GM12878 (cell line): ENCODE data around the gene PRX. TPM values are rescaled to one million over a fixed set of nuclear protein-coding genes. Genes with fewer than 3 reads are reported as not detected.

Experiments used
- CREB1 ChIP-seq: IDR thresholded peaks from 2 replicates; pipeline ENCODE4 v1.6.1; 2012; ENCODE audit warnings: low read depth, mild to moderate bottlenecking, inconsistent platforms
- EP300 ChIP-seq, 2 experiments: fragments of 150-350 bp in 1 of 2; IDR thresholded peaks; 2 replicates each; pipeline ENCODE4 v1.6.1; 2011 to 2012; ENCODE audit warnings: low read depth in 2 of 2, low read length in 2 of 2, borderline replicate concordance in 1 of 2, improper control_type of control experiment in 1 of 2, inconsistent platforms in 1 of 2; ENCODE audit not compliant: control insufficient read depth in 1 of 2
- HDAC2 ChIP-seq: fragments of 200-600 bp; sonication (generic); IDR thresholded peaks from 2 replicates; pipeline ENCODE4 v1.6.1; 2017
- HDGF ChIP-seq: fragments of 450-650 bp; IDR thresholded peaks from 2 replicates; pipeline ENCODE4 v1.6.1; 2016; ENCODE audit warnings: antibody characterized with exemption
- KLF5 ChIP-seq: fragments of 450-650 bp; IDR thresholded peaks from 2 replicates; pipeline ENCODE4 v1.6.1; 2014; ENCODE audit warnings: mild to moderate bottlenecking; ENCODE audit not compliant: partially characterized antibody
- LARP7 ChIP-seq: fragments of 450-650 bp; IDR thresholded peaks from 2 replicates; pipeline ENCODE4 v1.6.1; 2017; ENCODE audit warnings: mild to moderate bottlenecking
- MTA2 ChIP-seq: fragments of 450-650 bp; IDR thresholded peaks from 2 replicates; pipeline ENCODE4 v1.6.1; 2016; ENCODE audit warnings: low read depth, mild to moderate bottlenecking, moderate library complexity
- MYB ChIP-seq: fragments of 150-350 bp; IDR thresholded peaks from 2 replicates; pipeline ENCODE4 v1.6.1; 2014; ENCODE audit warnings: mild to moderate bottlenecking, low read depth, low read length, borderline replicate concordance
- NFYA ChIP-seq: IDR thresholded peaks from 2 replicates; pipeline ENCODE4 v1.6.1; 2011; ENCODE audit warnings: low read depth, mild to moderate bottlenecking, low read length, improper control_type of control experiment, borderline replicate concordance
- NFYB ChIP-seq: IDR thresholded peaks from 2 replicates; pipeline ENCODE4 v1.6.1; 2011; ENCODE audit warnings: low read depth, mild to moderate bottlenecking, low read length, improper control_type of control experiment, moderate library complexity; ENCODE audit not compliant: insufficient read depth
- NR2C2 ChIP-seq: IDR thresholded peaks from 2 replicates; pipeline ENCODE4 v1.6.1; 2011; ENCODE audit warnings: borderline replicate concordance, low read depth; ENCODE audit not compliant: control insufficient read depth, insufficient read length
- NR2F1 ChIP-seq: fragments of 450-650 bp; conservative IDR thresholded peaks from 2 replicates; pipeline ENCODE4 v1.6.1; 2017; ENCODE audit warnings: mild to moderate bottlenecking
- PAX5 ChIP-seq: IDR thresholded peaks from 2 replicates; pipeline ENCODE4 v1.6.1; 2011; ENCODE audit warnings: low read depth, low read length, borderline replicate concordance
- POLR2A ChIP-seq: IDR thresholded peaks from 2 replicates; pipeline ENCODE4 v1.6.1; 2011; ENCODE audit warnings: low read depth, mild to moderate bottlenecking, low read length
- POLR2AphosphoS2 ChIP-seq: IDR thresholded peaks from 2 replicates; pipeline ENCODE4 v1.6.1; 2011; ENCODE audit warnings: low read depth, mild to moderate bottlenecking, low read length, improper control_type of control experiment, moderate library complexity
- RUNX3 ChIP-seq: IDR thresholded peaks from 2 replicates; pipeline ENCODE4 v1.6.1; 2012; ENCODE audit warnings: low read length, inconsistent platforms
- SIN3A ChIP-seq: IDR thresholded peaks from 2 replicates; pipeline ENCODE4 v1.6.1; 2012; ENCODE audit warnings: low read depth, low read length, improper control_type of control experiment
- SIX5 ChIP-seq: IDR thresholded peaks from 2 replicates; pipeline ENCODE4 v1.6.1; 2011; ENCODE audit warnings: mild to moderate bottlenecking, low read depth, low read length, moderate library complexity; ENCODE audit not compliant: severe bottlenecking
- SMAD1 ChIP-seq: fragments of 450-650 bp; IDR thresholded peaks from 2 replicates; pipeline ENCODE4 v1.6.1; 2018; ENCODE audit warnings: mild to moderate bottlenecking, low read depth; ENCODE audit not compliant: partially characterized antibody
- SREBF1 ChIP-seq: IDR thresholded peaks from 2 replicates; pipeline ENCODE4 v1.6.1; 2012; ENCODE audit warnings: mild to moderate bottlenecking, low read length
- TCF12 ChIP-seq: IDR thresholded peaks from 2 replicates; pipeline ENCODE4 v1.6.1; 2011; ENCODE audit warnings: low read depth, mild to moderate bottlenecking, low read length
- polyA plus RNA-seq, 11 experiments: library from polyadenylated mRNA; depleted of rRNA in 4 of 11; unstranded in 6 of 11; stranded (reverse) in 5 of 11; fragments of >200 nt; fragmentation: Nextera tagmentation in 4 of 11; fragmentation: Illumina TruSeq in 1 of 11; extraction: Ambion mirVana in 4 of 11; extraction: Trizol in 1 of 11; gene quantifications; 1 replicate in 1 of 11; 2 replicates in 10 of 11; pipeline versions ENCODE4 v1.2.1 to v1.2.3, GENCODE V29; 2011 to 2016; ENCODE audit warnings: inconsistent platforms in 2 of 11, missing spikeins in 2 of 11, low read depth in 1 of 11
- total RNA-seq, 4 experiments: library from RNA; depleted of rRNA in 3 of 4; stranded (reverse); fragments of >200 nt in 3 of 4; fragmentation: Illumina TruSeq in 1 of 4; extraction: Trizol in 1 of 4; gene quantifications; 2 replicates each; pipeline versions ENCODE4 v1.2.1 to v1.2.3, GENCODE V29; 2013 to 2021
- TF ChIP-seq, protein P1 (sequence below): fragments of 150-350 bp; IDR thresholded peaks from 2 replicates; pipeline ENCODE4 v1.6.1; 2016; ENCODE audit warnings: low read depth, low read length
- TF ChIP-seq, protein P2 (sequence below): fragments of 450-650 bp; IDR thresholded peaks from 2 replicates; pipeline ENCODE4 v1.6.1; 2018; ENCODE audit warnings: mild to moderate bottlenecking, low read depth, moderate library complexity; ENCODE audit not compliant: partially characterized antibody
- TF ChIP-seq, protein P3 (sequence below): fragments of 450-650 bp; IDR thresholded peaks from 2 replicates; pipeline ENCODE4 v1.6.1; 2016; ENCODE audit warnings: mild to moderate bottlenecking

The PRX gene
- total and polyA plus RNA-seq, 10 of the 15 experiments (the other 5 are each of a cell fraction or from before 2014, with no cell fraction given): 0.02 to 1.4 (median 0.54) TPM; not detected in 1

DNA sequence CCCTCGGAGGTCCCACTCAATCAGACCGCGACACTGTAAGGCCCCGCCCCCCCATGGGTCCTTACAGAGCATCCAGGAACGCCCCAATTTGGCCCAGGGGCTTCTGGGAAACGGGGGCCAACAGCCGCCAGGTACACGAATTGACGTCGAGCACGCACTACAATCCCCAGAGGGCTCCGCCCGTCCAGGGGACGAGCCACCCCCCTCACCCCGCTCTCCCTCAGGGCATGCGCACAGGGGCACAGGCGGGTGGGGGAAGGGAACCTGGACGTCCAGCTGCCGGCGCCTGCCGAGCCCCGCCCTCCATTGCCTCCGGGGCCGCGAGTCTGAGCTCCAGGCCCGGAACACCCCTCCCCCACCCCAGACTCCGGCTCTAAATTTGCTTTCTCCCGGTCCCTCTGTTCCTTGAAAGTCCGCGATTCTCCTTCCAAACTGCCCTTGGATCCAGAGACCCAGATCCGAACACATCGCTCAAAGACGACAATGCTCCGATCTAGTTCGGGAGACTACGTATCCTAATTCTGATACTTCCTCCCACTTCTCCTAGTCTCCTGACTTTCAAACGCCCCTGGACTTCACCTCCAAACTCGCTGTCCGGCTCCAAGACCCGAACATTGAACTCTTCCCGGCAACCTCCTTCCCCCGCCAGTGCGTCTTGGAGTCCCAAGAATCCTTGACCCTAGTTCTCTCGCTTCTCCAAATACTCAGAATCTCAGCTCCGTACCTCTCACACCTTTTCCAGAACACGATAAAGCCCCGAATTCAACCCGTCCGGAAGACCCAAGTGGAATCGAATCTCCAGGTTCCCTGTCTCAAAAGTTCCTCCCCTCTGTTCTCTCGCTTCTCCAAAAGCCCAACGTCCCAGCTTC lies 30.2 kb upstream of the PRX start (continued):
- TF ChIP-seq NFYA (no peak), SIX5 (peak; percentile 89), SMAD1 (no peak), MTA2 (0 out of 2 replicates have a peak, but pooled peaks have one; percentile 7), HDGF (peak; percentile 92), RUNX3 (no peak), POLR2AphosphoS2 (peak; percentile 35; the same call in 1 of the 2 replicates), TCF12 (peak; percentile 98), SREBF1 (0 out of 2 replicates have a peak, but pooled peaks have one; percentile 38), SIN3A (peak; percentile 23; the same call in 1 of the 2 replicates), PAX5 (peak; percentile 60; the same call in 1 of the 2 replicates), MYB (no peak), LARP7 (0 out of 2 replicates have a peak, but pooled peaks have one; percentile 37), CREB1 (peak; percentile 95), NR2C2 (no peak), NR2F1 (no peak), POLR2A (peak; percentile 87), EP300 (IDR thresholded peaks at IDR 0.05; ENCODE audit: borderline replicate concordance in 1 of 2, control insufficient read depth in 1 of 2, low read depth in 2 of 2, low read length in 2 of 2) (0 out of 4 replicates have a peak, but pooled peaks of 1 of the 2 experiments have one; percentile 44), HDAC2 (no peak), NFYB (peak; percentile 33; the same call in 1 of the 2 replicates), KLF5 (no peak)
- TF ChIP-seq, protein P1, sequence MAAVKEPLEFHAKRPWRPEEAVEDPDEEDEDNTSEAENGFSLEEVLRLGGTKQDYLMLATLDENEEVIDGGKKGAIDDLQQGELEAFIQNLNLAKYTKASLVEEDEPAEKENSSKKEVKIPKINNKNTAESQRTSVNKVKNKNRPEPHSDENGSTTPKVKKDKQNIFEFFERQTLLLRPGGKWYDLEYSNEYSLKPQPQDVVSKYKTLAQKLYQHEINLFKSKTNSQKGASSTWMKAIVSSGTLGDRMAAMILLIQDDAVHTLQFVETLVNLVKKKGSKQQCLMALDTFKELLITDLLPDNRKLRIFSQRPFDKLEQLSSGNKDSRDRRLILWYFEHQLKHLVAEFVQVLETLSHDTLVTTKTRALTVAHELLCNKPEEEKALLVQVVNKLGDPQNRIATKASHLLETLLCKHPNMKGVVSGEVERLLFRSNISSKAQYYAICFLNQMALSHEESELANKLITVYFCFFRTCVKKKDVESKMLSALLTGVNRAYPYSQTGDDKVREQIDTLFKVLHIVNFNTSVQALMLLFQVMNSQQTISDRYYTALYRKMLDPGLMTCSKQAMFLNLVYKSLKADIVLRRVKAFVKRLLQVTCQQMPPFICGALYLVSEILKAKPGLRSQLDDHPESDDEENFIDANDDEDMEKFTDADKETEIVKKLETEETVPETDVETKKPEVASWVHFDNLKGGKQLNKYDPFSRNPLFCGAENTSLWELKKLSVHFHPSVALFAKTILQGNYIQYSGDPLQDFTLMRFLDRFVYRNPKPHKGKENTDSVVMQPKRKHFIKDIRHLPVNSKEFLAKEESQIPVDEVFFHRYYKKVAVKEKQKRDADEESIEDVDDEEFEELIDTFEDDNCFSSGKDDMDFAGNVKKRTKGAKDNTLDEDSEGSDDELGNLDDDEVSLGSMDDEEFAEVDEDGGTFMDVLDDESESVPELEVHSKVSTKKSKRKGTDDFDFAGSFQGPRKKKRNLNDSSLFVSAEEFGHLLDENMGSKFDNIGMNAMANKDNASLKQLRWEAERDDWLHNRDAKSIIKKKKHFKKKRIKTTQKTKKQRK: no peak
- TF ChIP-seq, protein P2, sequence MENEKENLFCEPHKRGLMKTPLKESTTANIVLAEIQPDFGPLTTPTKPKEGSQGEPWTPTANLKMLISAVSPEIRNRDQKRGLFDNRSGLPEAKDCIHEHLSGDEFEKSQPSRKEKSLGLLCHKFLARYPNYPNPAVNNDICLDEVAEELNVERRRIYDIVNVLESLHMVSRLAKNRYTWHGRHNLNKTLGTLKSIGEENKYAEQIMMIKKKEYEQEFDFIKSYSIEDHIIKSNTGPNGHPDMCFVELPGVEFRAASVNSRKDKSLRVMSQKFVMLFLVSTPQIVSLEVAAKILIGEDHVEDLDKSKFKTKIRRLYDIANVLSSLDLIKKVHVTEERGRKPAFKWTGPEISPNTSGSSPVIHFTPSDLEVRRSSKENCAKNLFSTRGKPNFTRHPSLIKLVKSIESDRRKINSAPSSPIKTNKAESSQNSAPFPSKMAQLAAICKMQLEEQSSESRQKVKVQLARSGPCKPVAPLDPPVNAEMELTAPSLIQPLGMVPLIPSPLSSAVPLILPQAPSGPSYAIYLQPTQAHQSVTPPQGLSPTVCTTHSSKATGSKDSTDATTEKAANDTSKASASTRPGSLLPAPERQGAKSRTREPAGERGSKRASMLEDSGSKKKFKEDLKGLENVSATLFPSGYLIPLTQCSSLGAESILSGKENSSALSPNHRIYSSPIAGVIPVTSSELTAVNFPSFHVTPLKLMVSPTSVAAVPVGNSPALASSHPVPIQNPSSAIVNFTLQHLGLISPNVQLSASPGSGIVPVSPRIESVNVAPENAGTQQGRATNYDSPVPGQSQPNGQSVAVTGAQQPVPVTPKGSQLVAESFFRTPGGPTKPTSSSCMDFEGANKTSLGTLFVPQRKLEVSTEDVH: no peak
- TF ChIP-seq, protein P3, sequence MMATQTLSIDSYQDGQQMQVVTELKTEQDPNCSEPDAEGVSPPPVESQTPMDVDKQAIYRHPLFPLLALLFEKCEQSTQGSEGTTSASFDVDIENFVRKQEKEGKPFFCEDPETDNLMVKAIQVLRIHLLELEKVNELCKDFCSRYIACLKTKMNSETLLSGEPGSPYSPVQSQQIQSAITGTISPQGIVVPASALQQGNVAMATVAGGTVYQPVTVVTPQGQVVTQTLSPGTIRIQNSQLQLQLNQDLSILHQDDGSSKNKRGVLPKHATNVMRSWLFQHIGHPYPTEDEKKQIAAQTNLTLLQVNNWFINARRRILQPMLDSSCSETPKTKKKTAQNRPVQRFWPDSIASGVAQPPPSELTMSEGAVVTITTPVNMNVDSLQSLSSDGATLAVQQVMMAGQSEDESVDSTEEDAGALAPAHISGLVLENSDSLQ: peak; percentile 81
